Tibial nerve (tissue), 4 donors: ENCODE data around the gene ZFYVE28.

ENCODE experiments used
- CTCF ChIP-seq, 5 experiments: fragments of 200-600 bp in 3 of 5; fragments of 450-650 bp in 2 of 5; sonication (generic) in 3 of 5; IDR thresholded peaks; one replicate each; pipeline ENCODE4 v1.5.1; 2016 to 2019; ENCODE audit warnings: antibody characterized with exemption in 5 of 5, mild to moderate bottlenecking in 3 of 5, moderate library complexity in 2 of 5
- EP300 ChIP-seq, 2 donors: sonication (generic); formaldehyde crosslinking; IDR thresholded peaks; one replicate each; pipeline ENCODE4 v1.6.1; 2017; ENCODE audit warnings: antibody characterized with exemption in 2 of 2, mild to moderate bottlenecking in 1 of 2
- POLR2A ChIP-seq, 2 donors: fragments of 450-650 bp; IDR thresholded peaks; one replicate each; pipeline ENCODE4 v1.6.1; 2017; ENCODE audit warnings: antibody characterized with exemption in 2 of 2, mild to moderate bottlenecking in 2 of 2, moderate library complexity in 2 of 2

DNA sequence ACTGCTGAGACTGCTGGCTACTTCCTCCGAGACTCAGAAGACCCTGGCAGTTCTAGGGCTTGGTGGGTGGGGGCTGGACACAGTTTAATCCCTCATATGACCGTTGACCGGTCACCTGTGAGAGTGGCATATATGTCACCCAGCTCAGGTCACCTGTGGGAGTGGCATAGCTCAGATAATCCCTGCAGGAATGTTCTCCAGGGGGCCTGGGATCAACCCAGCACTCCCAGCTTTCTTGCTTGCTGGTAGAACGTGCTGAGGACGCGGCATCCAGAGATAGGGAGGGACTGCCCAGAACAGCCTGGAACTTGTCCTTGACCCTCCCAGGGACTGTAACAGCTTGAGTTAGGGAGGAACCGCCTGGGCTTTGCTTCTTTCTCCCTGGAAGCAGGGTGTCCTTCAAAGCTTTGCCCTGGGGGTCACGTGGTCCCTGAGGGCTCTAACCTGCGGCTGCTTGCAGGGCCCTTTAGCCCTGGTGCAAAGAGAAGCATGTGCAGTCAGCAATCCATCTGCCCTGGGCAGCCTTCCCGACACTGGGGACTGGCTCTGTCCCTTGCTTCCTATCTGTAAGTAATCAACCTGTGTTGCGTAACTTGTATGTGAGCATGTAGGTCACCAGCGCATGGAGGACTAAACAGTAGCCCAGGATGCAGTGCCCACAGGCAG lies 55.3 kb downstream of the ZFYVE28 start:
- TF ChIP-seq CTCF (IDR thresholded peaks at IDR 0.05): no peak
- no peak for TF ChIP-seq POLR2A (IDR thresholded peaks at IDR 0.05)
- no peak for TF ChIP-seq EP300 (IDR thresholded peaks at IDR 0.05)
